Astrocyte (in vitro differentiated cells and primary cell): ENCODE measurements around the gene CST3. TPM values are rescaled to one million over a fixed set of nuclear protein-coding genes. Genes with fewer than 3 reads are reported as not detected.
A peak's percentile ranks its signal among the peaks of the same experiment; 100 is the strongest.
"Not testable (repeated sequence)": the region's sequence is repeated elsewhere in the genome, so short reads cannot be mapped to it uniquely, and the experiment has no call there.

Experiments used
- DNase-seq: peaks from one replicate; pipeline ENCODE4 v3.0.0-alpha.2; 2010; ENCODE audit warnings: low read depth
- FAIRE-seq: peaks from 2 replicates; lab custom pipeline; 2011; peaks lifted over from hg19 to GRCh38; lab: Jason Lieb, UNC
- H2AFZ ChIP-seq: 2 replicates; pipeline ENCODE4 v1.6.0; 2012; ENCODE audit warnings: low read depth, low read length, inconsistent platforms
- H3K27ac ChIP-seq: 2 replicates; pipeline ENCODE4 v1.5.1; 2011; ENCODE audit warnings: low read depth, low read length, inconsistent platforms
- H3K27me3 ChIP-seq: 2 replicates; pipeline ENCODE4 v1.6.0; 2011; ENCODE audit warnings: low read length, inconsistent platforms; ENCODE audit not compliant: insufficient read depth
- H3K36me3 ChIP-seq: 2 replicates; pipeline ENCODE4 v1.5.1; 2011; ENCODE audit warnings: low read length, inconsistent platforms; ENCODE audit not compliant: insufficient read depth
- H3K4me1 ChIP-seq: 2 replicates; pipeline ENCODE4 v1.5.1; 2011; ENCODE audit warnings: low read length, inconsistent platforms; ENCODE audit not compliant: insufficient read depth
- H3K4me2 ChIP-seq: 2 replicates; pipeline ENCODE4 v1.6.0; 2012; ENCODE audit warnings: low read length, inconsistent platforms
- H3K4me3 ChIP-seq: 2 replicates; pipeline ENCODE4 v1.5.1; 2011; ENCODE audit warnings: low read depth, mild to moderate bottlenecking, low read length, inconsistent platforms; ENCODE audit not compliant: insufficient read depth
- H3K79me2 ChIP-seq: 2 replicates; pipeline ENCODE4 v1.6.0; 2012; ENCODE audit warnings: mild to moderate bottlenecking, low read length, inconsistent platforms; ENCODE audit not compliant: insufficient read depth
- H3K9ac ChIP-seq: 2 replicates; pipeline ENCODE4 v1.6.0; 2012; ENCODE audit warnings: mild to moderate bottlenecking, low read length, inconsistent platforms
- H3K9me3 ChIP-seq: 2 replicates; pipeline ENCODE4 v1.5.1; 2012; ENCODE audit warnings: low read depth, mild to moderate bottlenecking, low read length, inconsistent platforms; ENCODE audit not compliant: insufficient read depth
- H4K20me1 ChIP-seq: 2 replicates; pipeline ENCODE4 v1.6.0; 2012; ENCODE audit warnings: low read length, inconsistent platforms; ENCODE audit not compliant: insufficient read depth
- H3K27ac Mint-ChIP-seq: one replicate; pipeline ENCODE4 v1.8.0; 2021; ENCODE audit warnings: mild to moderate bottlenecking, mixed read lengths; ENCODE audit not compliant: unreplicated experiment
- H3K27me3 Mint-ChIP-seq: one replicate; pipeline ENCODE4 v1.8.0; 2021; ENCODE audit warnings: low read depth, mixed read lengths; ENCODE audit not compliant: unreplicated experiment
- H3K36me3 Mint-ChIP-seq: one replicate; pipeline ENCODE4 v1.8.0; 2021; ENCODE audit warnings: low read depth, mixed read lengths; ENCODE audit not compliant: unreplicated experiment
- H3K4me1 Mint-ChIP-seq: one replicate; pipeline ENCODE4 v1.8.0; 2021; ENCODE audit warnings: low read depth, mixed read lengths; ENCODE audit not compliant: unreplicated experiment
- H3K4me3 Mint-ChIP-seq: one replicate; pipeline ENCODE4 v1.8.0; 2021; ENCODE audit warnings: mild to moderate bottlenecking, moderate library complexity, mixed read lengths; ENCODE audit not compliant: unreplicated experiment
- H3K9me3 Mint-ChIP-seq: one replicate; pipeline ENCODE4 v1.8.0; 2021; ENCODE audit warnings: mild to moderate bottlenecking, mixed read lengths; ENCODE audit not compliant: unreplicated experiment
- EZH2 ChIP-seq: IDR thresholded peaks from 2 replicates; pipeline ENCODE4 v1.6.1; 2012; ENCODE audit warnings: mild to moderate bottlenecking, low read length, inconsistent platforms; ENCODE audit not compliant: insufficient read depth
- total RNA-seq: library from RNA; stranded (reverse); gene quantifications from 2 replicates; pipeline ENCODE4 v1.2.1, GENCODE V29; 2021
- TF ChIP-seq, protein P1 (sequence below): IDR thresholded peaks from 2 replicates; pipeline ENCODE4 v1.5.1; 2011; ENCODE audit warnings: low read depth, mild to moderate bottlenecking, inconsistent platforms, low read length, moderate library complexity; ENCODE audit not compliant: insufficient read depth

CST3 gene
- total RNA-seq, 1 donor from 2014 or later: 316 TPM

DNA sequence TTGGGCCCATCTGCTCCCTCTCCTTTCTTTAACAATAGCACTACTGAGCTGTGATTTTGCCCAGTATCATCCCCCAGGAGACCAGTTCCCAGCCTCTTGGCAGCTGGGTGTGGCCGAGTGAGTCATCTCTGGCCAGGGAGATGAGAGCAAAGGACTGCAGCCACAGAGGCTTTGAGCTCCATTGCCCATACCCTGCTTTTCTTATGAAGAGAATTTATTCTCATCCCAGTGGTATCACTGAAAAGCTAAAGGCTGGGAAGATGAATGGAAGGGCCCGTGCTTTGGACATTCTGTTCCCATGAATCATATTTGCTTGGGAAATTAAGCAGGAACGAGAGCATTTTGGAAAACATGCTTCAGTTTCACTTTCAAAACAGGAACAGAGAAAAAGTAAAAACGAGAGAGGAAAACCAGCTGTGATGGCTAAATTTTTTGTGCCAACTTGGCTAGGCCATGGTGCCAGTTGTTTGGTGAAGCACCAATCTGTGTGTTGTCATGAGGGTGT, 14.9 kb downstream of the CST3 start:
- peaks cover 8% of the 10 kb centered on the region for H3K27me3 Mint-ChIP-seq
- Histone ChIP-seq H3K4me1 (peaks cover 7% of the 10 kb centered on the region), H3K27ac (peak overlapping the region; percentile 88), H3K4me3 (peak overlapping the region; percentile 51), H3K79me2 (no peaks in the 10 kb centered on the region), H3K9ac (peak overlapping the region; percentile 77), H2AFZ (peak overlapping the region; percentile 78), H3K9me3 (no peaks in the 10 kb centered on the region), H4K20me1 (no peaks in the 10 kb centered on the region), H3K4me2 (peak overlapping the region; percentile 85), H3K36me3 (no peaks in the 10 kb centered on the region), H3K27me3 (no peaks in the 10 kb centered on the region)
- peak overlapping the region; percentile 22 for H3K27ac Mint-ChIP-seq
- peaks cover 28% of the 10 kb centered on the region for H3K4me1 Mint-ChIP-seq
- DNase-seq: peak; percentile 81
- peaks cover under 1% of the 10 kb centered on the region for H3K36me3 Mint-ChIP-seq
- peak overlapping the region; percentile 18 for H3K4me3 Mint-ChIP-seq
- no peak for FAIRE-seq
- peaks cover 1% of the 10 kb centered on the region for H3K9me3 Mint-ChIP-seq
- TF ChIP-seq, protein P1, sequence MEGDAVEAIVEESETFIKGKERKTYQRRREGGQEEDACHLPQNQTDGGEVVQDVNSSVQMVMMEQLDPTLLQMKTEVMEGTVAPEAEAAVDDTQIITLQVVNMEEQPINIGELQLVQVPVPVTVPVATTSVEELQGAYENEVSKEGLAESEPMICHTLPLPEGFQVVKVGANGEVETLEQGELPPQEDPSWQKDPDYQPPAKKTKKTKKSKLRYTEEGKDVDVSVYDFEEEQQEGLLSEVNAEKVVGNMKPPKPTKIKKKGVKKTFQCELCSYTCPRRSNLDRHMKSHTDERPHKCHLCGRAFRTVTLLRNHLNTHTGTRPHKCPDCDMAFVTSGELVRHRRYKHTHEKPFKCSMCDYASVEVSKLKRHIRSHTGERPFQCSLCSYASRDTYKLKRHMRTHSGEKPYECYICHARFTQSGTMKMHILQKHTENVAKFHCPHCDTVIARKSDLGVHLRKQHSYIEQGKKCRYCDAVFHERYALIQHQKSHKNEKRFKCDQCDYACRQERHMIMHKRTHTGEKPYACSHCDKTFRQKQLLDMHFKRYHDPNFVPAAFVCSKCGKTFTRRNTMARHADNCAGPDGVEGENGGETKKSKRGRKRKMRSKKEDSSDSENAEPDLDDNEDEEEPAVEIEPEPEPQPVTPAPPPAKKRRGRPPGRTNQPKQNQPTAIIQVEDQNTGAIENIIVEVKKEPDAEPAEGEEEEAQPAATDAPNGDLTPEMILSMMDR: no peak
- no peak for TF ChIP-seq EZH2

DNA sequence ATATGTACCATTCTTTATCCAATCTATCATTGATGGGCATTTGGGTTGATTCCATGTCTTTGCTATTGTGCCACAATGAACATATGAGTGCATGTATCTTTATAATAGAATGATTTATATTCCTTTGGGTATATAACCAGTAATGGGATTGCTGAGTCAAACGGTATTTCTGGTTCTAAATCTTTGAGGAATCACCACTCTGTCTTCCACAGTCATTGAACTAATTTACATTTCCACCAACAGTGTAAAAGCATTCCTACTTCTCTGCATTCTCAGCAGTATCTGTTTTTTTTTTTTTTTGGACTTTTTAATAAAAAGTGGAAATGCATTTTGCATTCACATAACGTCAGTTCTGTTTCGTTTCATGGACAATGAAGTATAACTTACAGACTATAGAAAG, 15.4 kb downstream of the CST3 start:
- not testable (repeated sequence) for H3K9me3 Mint-ChIP-seq, H3K9me3 ChIP-seq, DNase-seq, H3K4me3 Mint-ChIP-seq, FAIRE-seq, H3K27me3 Mint-ChIP-seq, H3K4me1 ChIP-seq, H4K20me1 ChIP-seq, H3K36me3 ChIP-seq, H3K36me3 Mint-ChIP-seq, H3K27me3 ChIP-seq, H2AFZ ChIP-seq, H3K79me2 ChIP-seq, H3K27ac Mint-ChIP-seq
- peak overlapping the region; percentile 77 for H3K9ac ChIP-seq
- H3K4me2 ChIP-seq: peak overlapping the region; percentile 85
- H3K4me3 ChIP-seq: peak overlapping the region; percentile 51
- peaks cover 27% of the 10 kb centered on the region for H3K4me1 Mint-ChIP-seq
- H3K27ac ChIP-seq: peak overlapping the region; percentile 88

DNA sequence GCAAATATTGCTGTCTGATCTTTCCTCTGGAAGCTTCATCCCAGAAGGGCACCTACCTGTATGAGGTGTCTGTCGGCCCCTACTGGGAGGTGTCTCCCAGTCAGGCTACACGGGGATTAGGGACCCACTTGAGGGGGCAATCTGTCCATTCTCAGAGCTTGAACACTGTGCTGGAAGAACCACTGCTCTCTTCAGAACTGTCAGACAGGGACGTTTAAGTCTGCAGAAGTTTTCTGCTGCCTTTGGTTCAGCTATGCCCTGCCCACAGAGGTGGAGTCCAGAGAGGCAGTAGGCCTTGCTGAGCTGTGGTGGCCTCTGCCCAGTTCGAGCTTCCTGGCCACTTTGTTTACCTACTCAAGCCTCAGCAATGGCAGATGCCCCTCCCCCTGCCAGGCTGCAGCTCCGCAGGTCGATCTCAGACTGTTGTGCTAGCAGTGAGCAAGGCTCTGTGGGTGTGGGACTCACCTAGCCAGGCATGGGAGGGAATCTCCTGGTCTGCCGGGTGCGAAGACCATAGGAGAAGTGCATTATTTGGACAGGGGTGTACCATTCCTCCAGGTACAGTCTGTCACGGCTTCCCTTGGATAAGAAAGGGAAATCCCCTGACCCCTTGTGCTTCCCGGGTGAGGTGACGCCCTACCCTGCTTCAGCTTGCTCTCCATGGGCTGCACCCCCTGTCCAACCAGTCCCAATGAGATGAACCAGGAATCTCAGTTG, 16.9 kb downstream of the CST3 start:
- H3K4me3 Mint-ChIP-seq, H3K36me3 ChIP-seq, H3K4me3 ChIP-seq, H3K27ac ChIP-seq, H3K4me1 ChIP-seq, H3K27me3 ChIP-seq, H3K27ac Mint-ChIP-seq, H3K9me3 Mint-ChIP-seq, FAIRE-seq, H3K9me3 ChIP-seq, H3K79me2 ChIP-seq, H3K36me3 Mint-ChIP-seq, H3K9ac ChIP-seq, DNase-seq, H2AFZ ChIP-seq, H4K20me1 ChIP-seq, H3K4me2 ChIP-seq: not testable (repeated sequence)
- Mint-ChIP-seq H3K27me3 (peaks cover 10% of the 10 kb centered on the region), H3K4me1 (peaks cover 27% of the 10 kb centered on the region)
